ENCODE data around the gene GNAI2.
"Not testable (repeated sequence)": the region's sequence is repeated elsewhere in the genome, so short reads cannot be mapped to it uniquely, and the experiment has no call there.

GNAI2 gene

DNA sequence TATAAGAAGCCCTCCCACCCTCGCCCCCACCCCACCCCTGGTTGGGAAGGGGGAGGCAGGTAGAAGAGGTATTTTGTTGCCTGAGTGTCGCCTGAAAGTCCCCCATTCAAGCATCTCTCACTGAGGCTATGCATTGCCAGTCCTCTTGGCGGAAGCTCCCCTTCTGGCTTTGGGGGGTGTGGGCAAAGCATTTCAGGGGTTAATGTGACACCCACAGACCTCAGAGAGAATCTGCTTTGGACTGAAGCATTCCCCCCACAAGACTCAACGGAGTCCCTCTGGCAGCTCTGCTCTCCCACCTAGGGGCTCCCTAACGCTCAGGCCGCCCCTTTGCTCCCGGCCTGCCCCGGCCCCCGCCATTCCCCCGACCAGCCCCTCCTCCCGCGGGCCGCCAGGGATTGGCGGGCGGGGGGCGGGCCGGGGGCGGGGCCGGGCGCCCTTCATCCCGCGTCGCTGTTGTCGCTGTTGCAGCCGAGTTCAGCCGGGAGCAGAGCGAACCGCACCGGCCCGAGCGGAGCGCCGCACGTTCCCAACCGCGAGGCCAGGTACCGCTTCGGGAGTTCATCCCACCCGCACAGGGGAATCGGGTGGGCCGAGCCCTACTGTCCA lies 31.1 kb upstream of the GNAI2 start, which contains the start of gene SLC38A3:
TSS of gene SLC38A3 (plus strand) at position 468 of the 609 bp plus-strand sequence. CDS start 8,929 bp downstream, outside the sequence.
- no peak for DNase-seq (ENCODE audit: low read depth)

DNA sequence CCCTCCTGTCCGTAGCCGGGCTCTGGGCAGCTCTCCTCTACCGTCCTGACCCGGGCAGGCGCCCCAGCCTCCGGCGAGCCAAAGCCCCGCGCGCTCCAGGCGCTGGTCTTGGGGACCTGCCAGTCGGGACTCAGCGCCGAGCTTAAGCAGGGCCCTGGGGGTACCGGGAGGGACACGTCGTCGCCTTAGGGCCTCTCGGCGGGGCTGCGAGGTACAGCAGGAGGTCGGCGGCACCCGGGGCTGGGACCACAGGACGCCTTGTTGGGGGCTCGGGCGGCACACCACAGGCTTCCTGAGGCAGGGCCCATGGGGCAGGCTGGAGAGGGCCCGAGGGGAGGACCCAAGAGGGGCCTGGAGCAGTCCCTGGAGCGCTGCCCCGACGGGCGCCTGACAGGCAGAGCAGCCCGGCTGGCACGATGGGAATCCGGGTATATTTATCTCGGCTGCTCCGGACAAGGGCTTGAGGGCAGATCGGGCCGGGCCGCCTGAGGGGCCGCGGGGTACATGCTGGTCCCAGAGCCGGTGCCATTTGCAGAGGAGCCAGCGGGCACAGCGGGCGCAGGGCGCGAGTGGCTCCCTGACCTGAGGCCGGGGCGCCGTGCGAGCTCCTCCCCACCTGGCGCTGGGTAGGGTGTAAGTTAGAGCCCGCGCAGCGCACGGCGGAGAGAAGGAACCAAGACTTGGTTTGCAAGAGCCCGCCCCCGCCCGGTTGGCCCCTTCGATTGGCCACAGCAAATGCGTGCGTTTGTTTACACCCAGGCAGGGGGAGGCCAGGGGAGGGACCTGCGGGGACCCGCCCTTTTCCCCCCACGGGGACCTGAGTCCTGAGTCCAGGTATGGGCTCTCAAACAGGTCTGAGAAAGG lies 30.4 kb upstream of the GNAI2 start:
- DNase-seq (ENCODE audit: low read depth): no peak

DNA sequence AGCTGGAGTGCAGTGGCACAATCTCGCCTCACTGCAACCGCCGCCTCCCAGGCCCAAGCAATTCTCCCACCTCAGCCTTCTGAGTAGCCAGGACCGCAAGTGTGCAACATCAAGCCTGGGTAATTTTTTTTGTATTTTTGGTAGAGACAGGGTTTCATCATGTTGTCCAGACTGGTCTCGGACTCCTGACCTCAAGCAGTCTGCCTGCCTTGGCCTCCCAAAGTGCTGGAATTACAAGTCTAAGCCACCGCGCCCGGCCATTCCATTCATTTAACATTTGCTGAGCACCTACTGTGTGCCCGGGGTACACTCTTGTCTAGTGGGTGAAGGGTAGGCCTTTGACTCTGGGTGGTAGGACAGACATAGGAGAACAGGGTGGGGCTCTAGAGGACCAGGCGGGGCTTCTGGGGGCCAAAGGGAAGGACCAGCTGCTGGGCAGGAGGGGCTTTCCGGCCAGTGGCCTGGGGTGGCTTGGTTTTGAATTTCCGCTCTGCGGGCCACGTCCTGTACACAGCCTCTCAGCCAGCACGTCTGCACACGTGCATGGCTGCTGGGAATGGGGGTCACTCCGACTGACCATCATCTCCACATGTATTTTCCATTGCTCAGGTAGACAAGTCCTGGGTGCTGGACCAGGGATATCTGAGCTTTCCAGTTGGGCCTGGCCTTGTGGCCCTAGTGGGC lies 28.5 kb upstream of the GNAI2 start:
- DNase-seq (ENCODE audit: low read depth): no peak

DNA sequence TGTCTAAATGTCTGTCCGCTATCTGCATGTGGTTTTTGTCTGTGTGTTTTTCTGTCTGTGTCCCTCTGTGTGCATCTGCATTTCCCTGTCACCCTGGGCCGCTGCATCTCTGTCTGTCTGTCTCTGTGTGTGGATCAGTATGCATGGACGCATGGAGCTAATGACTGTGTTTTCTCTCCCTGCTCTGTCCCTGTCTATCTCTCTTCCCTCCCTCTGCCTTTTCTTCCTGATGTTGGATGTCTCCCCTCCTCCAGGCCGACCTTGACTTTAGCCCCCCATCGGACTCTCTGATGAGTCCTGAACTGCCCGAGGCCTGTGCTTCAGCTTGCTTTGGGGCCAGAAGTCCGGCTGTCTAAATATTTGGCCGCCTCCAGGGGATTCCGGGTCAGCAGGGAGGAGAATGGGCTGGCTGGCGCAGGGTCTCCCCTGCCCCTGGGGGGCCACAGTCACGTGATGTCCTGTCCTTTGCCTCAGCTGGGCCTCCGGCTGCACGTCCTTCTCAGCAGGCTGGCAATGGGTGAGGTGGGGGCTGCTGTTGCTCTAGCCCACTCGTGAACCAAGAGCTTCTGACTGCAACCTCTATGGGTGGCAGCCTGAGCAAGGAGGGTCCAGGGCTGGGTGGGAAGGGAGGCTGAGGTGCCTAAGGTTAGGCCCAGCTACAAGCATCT lies 27.2 kb upstream of the GNAI2 start:
- no peak for DNase-seq (ENCODE audit: low read depth)

DNA sequence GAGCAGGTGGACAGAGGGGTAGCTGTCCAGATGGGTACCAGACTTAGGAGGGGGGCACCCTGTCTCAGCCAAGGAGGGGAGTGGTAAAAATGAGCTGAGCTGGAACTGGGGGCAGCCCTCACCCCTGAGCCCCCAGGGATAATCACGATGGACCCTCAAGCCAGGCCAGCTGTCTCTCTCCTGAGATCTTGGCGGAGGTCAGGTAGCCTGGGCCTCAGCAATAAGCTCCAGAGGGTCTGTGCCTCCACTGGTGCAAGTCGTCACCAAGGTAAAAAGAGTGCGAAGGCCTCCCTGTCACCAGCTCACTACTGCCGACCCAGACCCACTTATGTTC lies 25.9 kb upstream of the GNAI2 start:
- no peak for DNase-seq (ENCODE audit: low read depth)

DNA sequence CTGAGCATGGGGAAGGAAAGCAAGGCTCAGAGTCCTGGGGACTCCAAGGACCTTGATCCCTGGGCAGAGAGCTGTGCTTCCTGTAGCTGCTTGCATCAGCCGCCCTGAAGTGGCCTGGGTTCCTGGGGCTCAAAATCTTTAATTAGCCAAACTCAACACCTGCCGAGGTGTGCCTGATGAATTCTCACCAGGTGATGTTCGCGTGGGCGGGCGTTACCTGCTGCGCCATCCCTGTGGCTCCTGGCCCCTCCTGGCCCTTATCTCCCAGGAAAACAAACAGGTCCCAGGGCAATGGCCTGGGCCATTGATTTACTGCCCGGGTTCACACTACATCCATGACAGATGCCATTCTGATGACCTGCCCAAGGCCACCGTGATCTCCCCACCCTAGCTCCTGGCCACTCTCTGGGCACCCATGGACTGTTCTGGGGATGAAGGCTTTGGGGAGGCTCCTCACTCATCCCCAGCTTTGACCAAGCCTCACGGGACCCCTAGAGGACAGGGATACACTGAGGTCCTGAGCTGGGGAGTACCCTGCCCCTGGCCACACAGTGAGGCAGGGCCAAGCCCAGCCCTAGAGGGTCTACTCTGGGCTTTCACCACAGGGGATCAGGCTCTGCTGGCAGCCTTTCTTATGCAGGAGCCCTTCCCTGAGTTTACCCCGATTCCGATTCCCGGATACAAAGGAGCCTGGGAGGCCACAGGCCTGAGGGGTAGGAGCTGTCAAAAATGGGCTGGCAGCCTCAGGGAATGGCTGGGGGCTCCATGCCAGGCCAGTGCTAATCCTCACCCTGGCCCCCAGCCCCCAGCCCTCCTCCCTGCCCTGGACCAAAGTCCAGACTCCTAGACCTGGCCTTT lies 25.3 kb upstream of the GNAI2 start:
- DNase-seq (ENCODE audit: low read depth): no peak

DNA sequence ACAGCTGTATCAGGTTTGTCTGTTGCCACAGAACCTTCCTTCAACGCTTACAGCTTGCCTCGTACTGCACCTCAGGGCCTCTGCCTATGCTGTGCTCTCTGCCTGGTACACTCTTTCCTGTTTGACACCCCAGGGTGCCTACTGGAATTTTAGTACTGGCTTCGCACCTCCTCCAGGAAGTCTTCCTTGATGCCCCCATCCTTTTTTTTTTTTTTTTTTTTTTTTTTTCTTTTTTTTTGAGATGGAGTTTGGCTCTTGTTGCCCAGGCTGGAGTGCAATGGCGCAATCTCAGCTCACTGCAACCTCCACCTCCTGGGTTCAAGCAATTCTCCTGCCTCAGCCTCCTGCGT lies 24.7 kb upstream of the GNAI2 start:
- not testable (repeated sequence) for DNase-seq (ENCODE audit: low read depth)

DNA sequence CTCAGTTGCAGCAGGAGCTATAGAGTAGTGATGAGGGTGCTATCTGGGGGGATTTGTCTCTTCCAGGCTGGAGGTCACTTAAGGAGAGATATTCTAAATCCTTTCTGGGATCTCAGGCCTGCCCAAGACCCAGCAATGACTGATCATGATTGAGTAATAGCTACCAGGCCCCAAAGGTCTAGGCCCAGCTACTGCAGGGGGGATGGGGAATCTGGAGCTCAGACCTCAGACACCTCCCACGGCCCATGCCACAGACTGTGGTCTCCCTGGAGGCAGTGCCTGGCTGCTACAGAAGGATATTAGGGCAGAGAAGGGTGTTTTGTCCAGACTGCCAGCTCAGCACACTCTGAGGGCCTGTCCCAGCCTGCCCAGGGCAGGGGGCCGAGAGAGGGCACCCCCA lies 24.1 kb upstream of the GNAI2 start:
- no peak for DNase-seq (ENCODE audit: low read depth)

DNA sequence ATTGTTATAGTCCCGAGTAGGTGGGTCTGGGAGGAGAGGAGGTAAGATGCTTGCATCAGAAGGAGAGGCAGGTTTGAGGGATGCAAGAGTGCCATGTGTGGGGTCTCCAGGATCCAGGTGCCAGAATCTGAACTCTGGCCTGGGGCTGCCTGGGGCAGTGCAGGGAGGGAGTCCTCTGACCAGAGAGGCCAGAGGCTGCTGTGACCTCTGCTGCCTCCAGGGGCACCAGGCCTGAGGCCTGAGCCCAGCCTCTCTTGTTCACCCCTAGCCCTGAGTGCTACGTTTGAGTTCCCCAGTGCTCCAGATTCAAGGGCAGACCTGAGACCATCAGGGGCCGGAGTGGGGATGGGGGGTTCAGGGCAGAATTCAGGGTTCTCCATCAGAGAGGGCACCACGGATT lies 23.5 kb upstream of the GNAI2 start:
- DNase-seq (ENCODE audit: low read depth): no peak

DNA sequence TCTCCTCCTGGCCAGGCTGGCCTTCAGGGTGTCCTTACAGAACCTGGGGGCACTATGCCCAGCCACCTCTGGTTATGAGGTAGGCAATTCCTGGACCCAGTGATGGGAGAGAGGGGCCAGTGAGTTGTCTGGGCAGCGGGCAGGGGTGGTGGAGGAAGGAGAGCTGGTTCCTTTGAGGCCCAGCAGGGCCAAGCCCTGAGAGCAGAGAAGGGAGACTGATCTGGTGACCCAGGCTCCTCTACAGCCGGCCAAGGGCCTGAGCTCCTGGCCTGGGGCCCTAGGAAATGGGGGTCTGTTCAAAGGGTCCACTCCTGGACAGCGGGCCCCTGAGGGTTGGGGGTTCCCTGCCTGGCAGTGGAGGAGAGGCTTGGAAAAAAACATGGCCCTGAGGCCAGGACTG lies 23.0 kb upstream of the GNAI2 start:
- DNase-seq (ENCODE audit: low read depth): no peak

DNA sequence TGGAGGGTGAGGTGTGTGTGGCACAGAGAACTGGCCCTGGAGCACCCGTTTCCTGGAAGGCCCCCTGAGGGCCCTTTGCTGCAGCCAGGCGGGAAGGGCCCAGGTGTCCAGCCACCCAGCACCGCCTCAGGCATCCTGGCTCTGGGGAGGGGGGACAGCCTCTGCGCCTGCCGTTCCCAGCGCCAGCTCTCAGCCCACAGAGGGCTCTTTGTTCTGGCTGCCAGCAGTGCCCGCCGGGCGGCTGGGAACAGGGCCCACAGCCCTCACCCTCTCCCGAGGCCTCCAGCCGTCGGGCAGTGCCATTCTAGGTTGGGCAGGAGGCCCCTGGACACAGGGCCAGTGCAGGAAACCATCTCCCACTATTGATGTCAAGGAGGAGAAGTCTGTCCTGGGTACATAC lies 22.6 kb upstream of the GNAI2 start:
- no peak for DNase-seq (ENCODE audit: low read depth)

DNA sequence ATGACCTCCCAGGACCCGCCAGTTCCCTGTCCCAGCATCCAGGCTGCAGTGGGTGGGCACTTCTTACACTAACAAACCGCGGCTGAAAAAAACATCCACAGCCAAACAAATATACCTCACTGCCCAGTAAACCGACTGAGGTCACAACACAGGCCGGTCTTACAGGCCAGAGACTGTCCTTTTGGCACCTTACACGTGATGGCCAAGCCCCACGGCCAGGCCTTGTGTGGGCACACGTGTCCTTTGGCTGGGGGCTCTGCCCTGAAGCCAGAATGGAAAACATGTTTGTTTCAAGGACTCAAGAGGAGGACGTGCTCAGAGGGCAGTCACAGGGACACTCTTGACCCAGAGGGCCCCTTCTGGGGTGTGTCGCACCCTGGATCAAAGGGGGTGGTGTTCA lies 21.2 kb upstream of the GNAI2 start:
- DNase-seq (ENCODE audit: low read depth): no peak

DNA sequence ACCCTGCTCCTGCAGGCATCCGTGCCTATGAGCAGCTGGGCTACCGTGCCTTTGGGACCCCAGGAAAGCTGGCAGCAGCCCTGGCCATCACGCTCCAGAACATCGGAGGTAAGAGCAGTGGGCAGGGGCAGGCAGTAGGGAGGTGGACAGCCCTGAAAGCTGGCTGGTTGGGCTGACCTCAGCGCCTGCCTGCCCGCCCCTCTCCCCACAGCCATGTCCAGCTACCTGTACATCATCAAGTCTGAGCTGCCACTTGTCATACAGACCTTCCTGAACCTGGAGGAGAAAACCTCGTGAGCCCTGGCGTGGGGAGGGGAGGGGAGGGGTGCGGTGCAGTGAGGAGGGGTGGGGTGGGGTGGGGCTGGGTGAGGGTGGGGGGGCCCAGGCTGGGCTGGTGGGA lies 20.5 kb upstream of the GNAI2 start:
- no peak for DNase-seq (ENCODE audit: low read depth)

DNA sequence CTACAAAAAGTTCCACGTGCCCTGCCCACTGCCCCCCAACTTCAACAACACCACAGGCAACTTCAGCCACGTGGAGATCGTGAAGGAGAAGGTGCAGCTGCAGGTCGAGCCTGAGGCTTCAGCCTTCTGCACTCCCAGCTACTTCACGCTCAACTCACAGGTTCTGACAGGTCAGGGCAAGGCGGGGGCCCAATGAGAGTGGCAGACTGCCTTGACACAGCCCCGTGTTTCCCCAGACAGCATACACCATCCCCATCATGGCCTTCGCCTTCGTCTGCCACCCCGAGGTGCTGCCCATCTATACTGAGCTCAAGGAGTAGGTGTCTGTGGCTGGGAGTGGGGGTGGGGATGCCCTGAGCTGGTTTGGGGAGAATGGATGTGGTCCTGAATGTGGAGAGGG lies 18.3 kb upstream of the GNAI2 start:
- DNase-seq (ENCODE audit: low read depth): no peak

DNA sequence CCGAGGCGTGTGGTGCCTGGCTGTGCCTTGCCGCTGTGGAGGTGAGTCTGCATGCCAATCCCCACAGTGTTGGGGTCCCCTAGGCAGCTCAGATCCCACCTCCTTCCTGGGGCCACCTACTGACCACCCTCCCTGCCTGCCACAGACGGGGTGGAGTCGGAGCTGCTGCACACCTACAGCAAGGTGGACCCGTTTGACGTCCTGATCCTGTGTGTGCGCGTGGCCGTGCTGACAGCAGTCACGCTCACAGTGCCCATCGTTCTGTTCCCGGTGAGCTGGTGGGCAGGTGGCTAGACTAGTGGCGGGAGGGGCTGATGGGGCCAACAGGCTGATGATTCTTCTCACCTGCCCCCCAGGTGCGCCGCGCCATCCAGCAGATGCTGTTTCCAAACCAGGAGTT lies 17.6 kb upstream of the GNAI2 start:
- no peak for DNase-seq (ENCODE audit: low read depth)

DNA sequence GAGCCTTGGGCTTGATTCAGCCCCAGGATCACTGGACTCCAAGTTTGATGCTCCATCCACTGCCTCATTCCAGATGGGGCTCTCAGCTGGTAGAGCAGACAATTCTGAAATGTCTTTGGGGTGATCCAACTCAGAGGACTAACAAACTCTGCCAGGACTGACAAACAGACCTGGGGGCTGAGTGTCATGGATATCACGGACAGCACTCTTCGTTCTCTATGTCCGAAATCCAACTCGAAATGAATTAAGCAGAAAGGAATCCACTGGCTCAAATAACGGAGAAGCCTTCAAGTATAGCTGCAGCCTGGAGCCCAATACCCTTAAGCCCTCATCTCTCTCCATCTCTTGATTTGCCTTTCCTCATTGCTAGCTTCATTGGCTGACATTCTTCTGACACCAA lies 16.7 kb upstream of the GNAI2 start:
- no peak for DNase-seq (ENCODE audit: low read depth)

DNA sequence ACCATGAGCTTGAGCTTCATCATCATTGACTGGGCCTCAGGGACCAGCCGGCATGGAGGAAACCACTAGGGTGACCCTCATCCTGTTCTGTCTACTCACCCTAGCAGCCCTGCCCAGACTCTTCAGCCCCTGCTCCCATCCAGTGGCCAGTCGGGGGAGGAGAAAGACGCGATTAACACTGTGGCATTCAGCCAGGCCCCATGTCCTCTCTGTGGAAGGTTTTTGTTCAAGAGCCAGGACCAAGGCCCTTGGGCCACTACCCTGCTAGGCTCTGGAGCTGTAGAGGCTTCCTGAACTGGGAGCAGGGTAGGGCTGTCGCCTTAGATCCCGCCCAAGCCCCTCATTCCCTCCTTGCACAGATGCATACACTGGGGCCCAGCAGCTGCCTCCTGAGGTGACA lies 15.9 kb upstream of the GNAI2 start:
- no peak for DNase-seq (ENCODE audit: low read depth)

DNA sequence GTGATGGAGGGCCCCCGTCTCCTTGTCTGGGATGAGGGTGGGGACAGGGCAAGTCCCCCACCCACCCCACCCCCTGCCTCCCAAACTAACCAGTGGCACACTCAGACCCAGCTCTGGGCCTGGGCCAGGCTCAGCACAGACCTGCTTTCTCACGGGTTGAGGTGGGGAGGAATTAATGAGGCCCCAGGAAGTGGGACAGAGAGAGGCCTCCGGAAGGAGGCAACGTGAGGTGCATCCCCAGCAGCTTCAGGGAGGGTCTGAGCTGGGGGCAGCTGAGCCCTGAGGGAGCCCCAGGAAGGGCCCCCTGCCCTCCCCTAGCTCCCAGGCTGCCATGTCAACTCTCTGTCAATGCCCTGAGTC lies 15.0 kb upstream of the GNAI2 start:
- no peak for DNase-seq (ENCODE audit: low read depth)

DNA sequence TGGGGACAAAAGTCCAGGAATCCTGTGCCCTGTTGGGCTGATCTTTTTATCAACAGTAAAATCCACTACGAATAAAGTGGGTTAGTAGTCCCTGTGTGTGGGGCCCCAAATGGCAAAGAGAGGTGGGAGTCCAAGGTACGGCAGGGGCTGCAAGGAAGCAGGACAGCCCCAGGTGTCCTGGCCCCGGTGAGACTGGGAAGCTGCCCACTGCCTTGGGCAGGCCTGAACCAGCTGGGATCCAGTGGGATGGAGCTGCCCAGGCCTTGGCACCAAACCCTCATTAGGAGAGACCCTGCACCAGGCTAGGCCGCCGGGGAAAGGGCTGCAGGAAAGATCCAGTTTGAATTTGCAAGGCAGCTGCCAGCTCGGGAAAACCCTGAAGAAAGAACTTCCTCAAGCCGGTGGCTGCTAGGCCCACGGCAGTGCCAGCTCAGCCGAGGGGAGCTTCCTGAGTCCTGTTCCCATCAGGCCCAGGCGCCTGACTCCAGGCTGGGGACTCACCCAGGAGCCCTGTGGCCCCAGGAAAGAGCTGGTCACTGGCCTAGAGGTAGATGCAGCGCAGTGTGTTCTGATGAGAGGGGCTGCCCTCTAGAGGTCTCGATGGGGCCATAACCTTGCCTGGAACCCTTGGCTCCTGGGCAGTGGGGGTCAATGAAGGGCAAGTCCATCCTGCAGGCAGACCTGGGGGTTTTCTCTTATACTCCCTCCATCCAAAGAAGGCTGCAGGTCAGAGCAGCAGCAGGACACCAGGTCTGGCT lies 14.4 kb upstream of the GNAI2 start:
- DNase-seq (ENCODE audit: low read depth): no peak

DNA sequence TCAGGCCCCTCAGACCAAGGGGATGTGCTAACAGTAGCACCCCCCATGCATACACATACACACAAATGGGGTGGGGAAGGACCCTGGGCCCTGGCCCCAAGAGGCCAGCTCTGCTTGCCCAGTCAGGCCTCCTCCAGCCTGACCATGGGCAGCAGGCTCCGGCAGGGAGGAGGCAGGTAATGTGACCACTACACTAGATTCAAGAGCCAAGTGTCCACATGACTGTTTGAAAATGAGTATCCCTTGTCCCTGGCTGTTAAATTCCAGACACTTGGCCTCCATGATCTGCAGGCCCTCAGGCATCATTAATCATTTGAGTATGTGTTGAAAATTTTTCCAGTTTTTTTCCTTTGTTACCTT lies 13.9 kb upstream of the GNAI2 start:
- no peak for DNase-seq (ENCODE audit: low read depth)

DNA sequence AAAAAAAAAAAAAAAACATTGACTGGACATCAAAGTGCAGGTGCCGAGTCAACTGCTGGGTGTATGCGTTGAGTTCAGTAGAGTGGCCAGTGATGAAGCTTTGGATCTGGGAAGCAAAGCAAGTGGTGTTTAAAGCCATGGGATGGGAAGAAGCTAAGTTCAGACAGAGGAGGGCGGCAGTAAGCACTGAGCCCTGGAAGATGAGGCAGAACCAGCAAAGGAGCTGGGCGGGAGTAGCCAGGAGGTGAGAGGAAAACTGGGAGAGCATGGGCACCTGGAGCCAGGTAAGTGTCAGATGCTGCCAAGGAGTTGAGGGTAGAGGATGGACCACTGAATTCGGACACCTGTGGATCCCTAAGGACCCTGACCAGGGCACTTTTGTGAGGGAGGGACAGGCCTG lies 11.4 kb upstream of the GNAI2 start:
- no peak for DNase-seq (ENCODE audit: low read depth)
